SK-N-SH (cell line): ENCODE results near the gene GTF2A1L.

Experiments
- CTCF ChIP-seq: fragments of 200-600 bp; sonication (generic); IDR thresholded peaks from 2 replicates; pipeline ENCODE4 v1.6.1; 2017; ENCODE audit warnings: antibody characterized with exemption, mild to moderate bottlenecking, moderate library complexity
- EZH2phosphoT487 ChIP-seq: fragments of 200-600 bp; sonication (generic); IDR thresholded peaks from 2 replicates; pipeline ENCODE4 v1.6.1; 2017; ENCODE audit warnings: low read depth, mixed run types, mild to moderate bottlenecking, antibody characterized with exemption, moderate library complexity, borderline replicate concordance
- GABPA ChIP-seq: IDR thresholded peaks from 2 replicates; pipeline ENCODE4 v1.4.0; 2012; ENCODE audit warnings: low read depth, mild to moderate bottlenecking
- MAX ChIP-seq: IDR thresholded peaks from 2 replicates; pipeline ENCODE4 v1.4.0; 2012; ENCODE audit warnings: low read depth
- MXI1 ChIP-seq: IDR thresholded peaks from 2 replicates; pipeline ENCODE4 v1.6.1; 2012; ENCODE audit warnings: mild to moderate bottlenecking, low read depth, low read length, improper control_type of control experiment
- NRF1 ChIP-seq: IDR thresholded peaks from 2 replicates; pipeline ENCODE4 v1.6.1; 2012; ENCODE audit warnings: low read depth, mild to moderate bottlenecking, low read length
- POLR2AphosphoS5 ChIP-seq: IDR thresholded peaks from 2 replicates; pipeline ENCODE4 v1.6.1; 2012; ENCODE audit warnings: low read depth, low read length
- REST ChIP-seq: IDR thresholded peaks from 2 replicates; pipeline ENCODE4 v1.6.1; 2012; ENCODE audit warnings: mild to moderate bottlenecking, low read depth, low read length, moderate library complexity
- TAF1 ChIP-seq: IDR thresholded peaks from 2 replicates; pipeline ENCODE4 v1.6.1; 2012; ENCODE audit warnings: low read depth, mild to moderate bottlenecking, low read length, moderate library complexity, borderline replicate concordance
- USF2 ChIP-seq: fragments of 150-350 bp; IDR thresholded peaks from 2 replicates; pipeline ENCODE4 v1.6.1; 2017; ENCODE audit warnings: antibody characterized with exemption, low read length, low read depth, borderline replicate concordance
- YY1 ChIP-seq: IDR thresholded peaks from 2 replicates; pipeline ENCODE4 v1.4.0; 2012; ENCODE audit warnings: low read depth, mild to moderate bottlenecking
- TF ChIP-seq, protein P1 (sequence below): IDR thresholded peaks from 2 replicates; pipeline ENCODE4; 2012

- no peak for TF ChIP-seq NRF1
- TF ChIP-seq, protein P1, sequence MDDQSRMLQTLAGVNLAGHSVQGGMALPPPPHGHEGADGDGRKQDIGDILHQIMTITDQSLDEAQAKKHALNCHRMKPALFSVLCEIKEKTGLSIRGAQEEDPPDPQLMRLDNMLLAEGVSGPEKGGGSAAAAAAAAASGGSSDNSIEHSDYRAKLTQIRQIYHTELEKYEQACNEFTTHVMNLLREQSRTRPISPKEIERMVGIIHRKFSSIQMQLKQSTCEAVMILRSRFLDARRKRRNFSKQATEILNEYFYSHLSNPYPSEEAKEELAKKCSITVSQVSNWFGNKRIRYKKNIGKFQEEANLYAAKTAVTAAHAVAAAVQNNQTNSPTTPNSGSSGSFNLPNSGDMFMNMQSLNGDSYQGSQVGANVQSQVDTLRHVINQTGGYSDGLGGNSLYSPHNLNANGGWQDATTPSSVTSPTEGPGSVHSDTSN = no peak
- no peak for TF ChIP-seq CTCF
- no peak for TF ChIP-seq GABPA
- no peak for TF ChIP-seq USF2
- no peak for TF ChIP-seq REST
- TF ChIP-seq POLR2AphosphoS5 = no peak
- no peak for TF ChIP-seq YY1
- TF ChIP-seq MAX = no peak
- no peak for TF ChIP-seq EZH2phosphoT487
- TF ChIP-seq TAF1 = no peak
- no peak for TF ChIP-seq MXI1
Observed at GRCh38 chr2:48728840-48729239, 111.2 kb downstream of the GTF2A1L start.
